Vagina (tissue), 2 donors: Measurements from ENCODE around the gene CNTF.

Experiments used
- CTCF ChIP-seq, 3 experiments: fragments of 450-650 bp in 2 of 3; fragments of 200-600 bp in 1 of 3; sonication (generic) in 1 of 3; IDR thresholded peaks; one replicate each; pipeline ENCODE4 v1.5.1; 2017 to 2019; ENCODE audit warnings: antibody characterized with exemption in 3 of 3, mild to moderate bottlenecking in 2 of 3, moderate library complexity in 2 of 3
- POLR2A ChIP-seq, 2 donors: fragments of 450-650 bp; IDR thresholded peaks; one replicate each; pipeline ENCODE4 v1.6.1; 2017; ENCODE audit warnings: antibody characterized with exemption in 2 of 2, mild to moderate bottlenecking in 2 of 2, moderate library complexity in 2 of 2
- POLR2AphosphoS5 ChIP-seq, 2 donors: sonication (generic); formaldehyde crosslinking; IDR thresholded peaks; one replicate each; pipeline ENCODE4 v1.9.0; 2017; ENCODE audit warnings: antibody characterized with exemption in 2 of 2, mild to moderate bottlenecking in 2 of 2, low read depth in 1 of 2; ENCODE audit not compliant: insufficient read depth in 1 of 2

GRCh38 chr11:58637371-58637770 lies 14.9 kb downstream of the CNTF start:
- TF ChIP-seq CTCF (IDR thresholded peaks at IDR 0.05) (no peak), POLR2A (IDR thresholded peaks at IDR 0.05) (no peak), POLR2AphosphoS5 (IDR thresholded peaks at IDR 0.05; ENCODE audit: insufficient read depth in 1 of 2, low read depth in 1 of 2) (no peak)
